ENCODE measurements around the gene LRMDA. TPM values are rescaled to one million over a fixed set of nuclear protein-coding genes. Genes with fewer than 3 reads are reported as not detected.

Gene LRMDA
- total and polyA plus RNA-seq, 2 of the 4 experiments (the other 2 are of a cell fraction) = 0.07 TPM; not detected in 1

- TF ChIP-seq RAD21 (IDR thresholded peaks at IDR 0.05; ENCODE audit: low read length) = no peak
Observed at GRCh38 chr10:75726522-75727483, 295.4 kb downstream of the LRMDA start (continued).

GRCh38 chr10:75730847-75731246, 299.4 kb downstream of the LRMDA start:
- WGBS, 2 experiments (ENCODE audit: extremely low coverage in 2 of 2, insufficient read length in 1 of 2) = no CpG with 5 or more reads among the region's 1 CpG

More at GRCh38 chr10:75730847-75731246, 299.4 kb downstream of the LRMDA start:
- Histone ChIP-seq H3K9ac (ENCODE audit: low read depth, low read length) (no peak overlapping the region), H3K27ac (ENCODE audit: insufficient read depth, low read length) (no peak overlapping the region), H3K79me1 (ENCODE audit: low read depth in 1 of 2, low read length in 2 of 2) (no peaks in the 10 kb centered on the region), H2BK120ac (ENCODE audit: low read depth, low read length) (no peak overlapping the region), H2BK15ac (ENCODE audit: low read depth, low read length) (no peak overlapping the region), H3K4me2 (ENCODE audit: low read depth, low read length) (no peak overlapping the region), H3K18ac (ENCODE audit: low read depth, low read length) (no peak overlapping the region), H3K56ac (ENCODE audit: extremely low read depth, insufficient read depth, low read length) (no peak overlapping the region), H2AFZ (replicated peaks; ENCODE audit: low read length, poor library complexity) (no peak overlapping the region), H3K4me3 (ENCODE audit: insufficient read depth, low read depth, low read length) (no peak overlapping the region), H3K23ac (ENCODE audit: low read depth, low read length) (no peak overlapping the region), H3K9me1 (ENCODE audit: insufficient read depth, low read length) (no peaks in the 10 kb centered on the region), H3K36me3 (ENCODE audit: control insufficient read depth, insufficient read depth, low read length) (no peaks in the 10 kb centered on the region), H4K20me1 (ENCODE audit: insufficient read depth, low read length) (no peaks in the 10 kb centered on the region), H3K4ac (ENCODE audit: low read depth, low read length) (no peak overlapping the region), H3K4me1 (ENCODE audit: control insufficient read depth, insufficient read depth, low read length) (no peaks in the 10 kb centered on the region), H3K27me3 (ENCODE audit: control insufficient read depth, insufficient read depth, low read length) (0 out of 2 replicates have a peak, but pooled peaks cover 6% of the 10 kb centered on the region), H2BK20ac (ENCODE audit: low read depth, low read length) (no peak overlapping the region), H4K8ac (ENCODE audit: low read depth in 2 of 2, low read length in 2 of 2) (no peak overlapping the region), H3K14ac (replicated peaks; ENCODE audit: low read depth, low read length) (no peak overlapping the region), H3K9me3 (ENCODE audit: control insufficient read depth, insufficient read depth, low read length) (no peaks in the 10 kb centered on the region), H2AK9ac (replicated peaks; ENCODE audit: low read depth, low read length, poor library complexity) (no peak overlapping the region), H4K5ac (ENCODE audit: low read depth, low read length) (no peak overlapping the region), H4K91ac (ENCODE audit: insufficient read depth, low read depth, low read length) (no peak overlapping the region), H2BK5ac (ENCODE audit: low read depth, low read length, poor library complexity, severe bottlenecking) (no peak overlapping the region), H2AK5ac (ENCODE audit: low read depth, low read length) (no peak overlapping the region)
- DNase-seq (no peak), ATAC-seq (ENCODE audit: low read depth) (no peak)
- no peak for TF ChIP-seq CEBPB (IDR thresholded peaks at IDR 0.05; ENCODE audit: low read depth, low read length)
- no peak for TF ChIP-seq CTCF (conservative IDR thresholded peaks at IDR 0.05; ENCODE audit: low read depth, low read length)
- no peak for TF ChIP-seq POLR2A (IDR thresholded peaks at IDR 0.05; ENCODE audit: low read depth, low read length)
- no peak for TF ChIP-seq RAD21 (IDR thresholded peaks at IDR 0.05; ENCODE audit: low read length)
- TF ChIP-seq NFE2L2 (IDR thresholded peaks at IDR 0.05; ENCODE audit: low read depth, low read length) = no peak
- TF ChIP-seq ELK1 (IDR thresholded peaks at IDR 0.05; ENCODE audit: borderline replicate concordance, low read depth, low read length) = no peak
- no peak for TF ChIP-seq SMC3 (IDR thresholded peaks at IDR 0.05; ENCODE audit: low read depth, low read length)
- TF ChIP-seq MXI1 (IDR thresholded peaks at IDR 0.05; ENCODE audit: borderline replicate concordance, low read depth, low read length) = no peak
- TF ChIP-seq USF2 (IDR thresholded peaks at IDR 0.05; ENCODE audit: low read depth, low read length) = no peak
- no peak for TF ChIP-seq RFX5 (IDR thresholded peaks at IDR 0.05; ENCODE audit: low read depth, low read length)
- intact Hi-C loops (cut with micrococcal nuclease) (no loop called here), dilution Hi-C loops (cut with HindIII; ENCODE audit: low sequenced_read_pairs, unreplicated experiment) (no loop called here), in situ Hi-C loops (cut with MboI; ENCODE audit: low sequenced_read_pairs) (no loop called here)
- no TSS peak for BruUV-seq (replicated peaks)
- ChIA-PET CTCF (no interaction called here), POLR2A (ENCODE audit: unreplicated experiment) (no interaction called here)

Data from IMR-90 (cell line).